ENCODE measurements around the gene MBNL1. TPM values are rescaled to one million over a fixed set of nuclear protein-coding genes. Genes with fewer than 3 reads are reported as not detected.
"Not testable (repeated sequence)": the region's sequence is repeated elsewhere in the genome, so short reads cannot be mapped to it uniquely, and the experiment has no call there.

Gene MBNL1
- polyA plus RNA-seq, 3 donors: 17.5 to 80.9 (median 65.6) TPM

- WGBS, 3 donors: 91 to 98% (median 93%) methylated on average over 2 of the region's 2 CpGs
- H3K27ac ChIP-seq (ENCODE audit: low read depth, low read length): not testable (repeated sequence)
Observed at GRCh38 chr3:152397348-152397747, 128.6 kb downstream of the MBNL1 start.

GRCh38 chr3:152398495-152398894, 129.8 kb downstream of the MBNL1 start:
- no peak overlapping the region for H3K27ac ChIP-seq (ENCODE audit: low read depth, low read length)

DNA sequence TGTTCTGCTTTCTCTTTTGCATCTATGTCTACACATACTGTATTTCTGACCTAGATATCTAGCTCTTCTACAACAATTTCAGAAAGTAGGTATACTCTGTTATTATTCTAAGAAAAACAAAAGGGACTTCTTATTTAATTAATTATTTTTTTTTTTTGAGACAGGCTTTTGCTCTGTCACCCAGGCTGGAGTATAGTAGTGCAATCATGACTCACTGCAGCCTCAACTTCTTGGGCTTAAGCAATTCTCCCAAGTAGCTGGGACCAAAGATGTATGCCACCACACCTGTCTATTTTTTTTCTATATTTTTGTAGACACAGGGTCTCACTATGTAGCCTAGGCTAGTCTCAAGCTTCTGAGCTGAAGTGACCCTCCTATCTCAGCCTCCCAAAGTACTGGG, 130.6 kb downstream of the MBNL1 start:
- H3K27ac ChIP-seq (ENCODE audit: low read depth, low read length): no peak overlapping the region

DNA sequence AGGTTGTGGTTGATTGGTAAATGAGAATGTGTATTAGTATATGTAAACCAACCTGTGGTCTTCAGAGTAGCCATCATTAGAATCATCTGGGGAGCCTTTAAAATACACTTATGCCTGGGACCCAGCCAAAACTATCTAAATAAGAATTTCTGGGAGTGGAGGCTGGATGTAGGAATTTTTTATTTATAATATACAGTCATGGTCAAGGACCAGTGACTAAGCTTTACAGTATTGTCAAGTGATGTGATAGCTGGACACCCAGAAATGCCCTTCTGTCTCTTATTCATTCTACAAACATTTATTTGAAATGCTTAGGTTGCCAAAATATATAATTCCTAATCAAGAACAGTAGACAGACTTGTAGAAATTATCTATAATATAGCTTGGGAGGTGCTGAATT, 132.2 kb downstream of the MBNL1 start:
- H3K27ac ChIP-seq (ENCODE audit: low read depth, low read length): no peak overlapping the region

- H3K27ac ChIP-seq (ENCODE audit: low read depth, low read length): no peak overlapping the region
- 55 to 72% (median 56%) methylated on average over 5 of the region's 5 CpGs for WGBS, 3 donors
Observed at GRCh38 chr3:152402695-152403451, 134.1 kb downstream of the MBNL1 start.

DNA sequence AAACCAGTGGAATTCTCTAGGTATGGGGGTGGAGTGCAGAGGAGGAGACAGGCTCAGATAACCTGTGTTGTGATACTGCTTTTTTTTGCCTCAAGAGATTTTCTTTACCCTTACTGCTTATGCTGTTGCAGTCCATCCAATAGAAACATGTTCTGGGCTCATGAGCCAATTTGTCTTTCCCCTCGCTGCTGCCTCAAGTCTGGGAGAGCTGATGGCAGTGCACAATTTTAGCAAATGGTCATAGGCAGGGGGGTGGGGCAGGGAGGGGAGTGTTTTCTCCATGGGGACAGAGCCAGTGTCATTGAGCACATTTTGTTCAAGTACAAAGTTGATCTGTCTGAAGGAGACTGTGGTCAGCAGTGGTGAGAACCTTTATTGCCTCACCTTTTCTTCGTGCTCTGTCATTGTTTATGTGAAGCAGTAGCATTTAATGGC, 134.9 kb downstream of the MBNL1 start:
- WGBS, 3 donors: 43 to 88% (median 57%) methylated on average over 2 of the region's 2 CpGs
- H3K27ac ChIP-seq (ENCODE audit: low read depth, low read length): peak overlapping the region; percentile 1

DNA sequence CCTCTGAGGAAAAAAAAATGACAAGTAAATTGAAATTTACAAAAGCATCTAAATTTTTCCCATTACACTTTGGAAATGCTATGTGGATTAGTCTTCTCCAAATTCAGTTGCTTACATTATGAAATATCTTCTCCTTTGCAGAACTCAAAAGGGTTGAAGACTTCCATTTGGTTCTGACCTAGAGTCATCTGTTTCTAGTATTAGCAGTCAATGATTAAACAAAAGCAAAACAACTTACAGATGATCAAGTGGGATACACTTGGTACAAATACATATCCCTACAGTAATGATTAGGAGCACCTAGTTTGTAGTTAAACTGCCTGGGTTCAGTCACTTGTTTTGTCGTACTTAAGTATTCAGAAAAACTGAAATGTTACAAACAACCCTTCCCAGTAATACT, 136.2 kb downstream of the MBNL1 start:
- no peak overlapping the region for H3K27ac ChIP-seq (ENCODE audit: low read depth, low read length)
- WGBS, 3 donors: 76 to 93% (median 89%) methylated on average over 1 of the region's 1 CpG

DNA sequence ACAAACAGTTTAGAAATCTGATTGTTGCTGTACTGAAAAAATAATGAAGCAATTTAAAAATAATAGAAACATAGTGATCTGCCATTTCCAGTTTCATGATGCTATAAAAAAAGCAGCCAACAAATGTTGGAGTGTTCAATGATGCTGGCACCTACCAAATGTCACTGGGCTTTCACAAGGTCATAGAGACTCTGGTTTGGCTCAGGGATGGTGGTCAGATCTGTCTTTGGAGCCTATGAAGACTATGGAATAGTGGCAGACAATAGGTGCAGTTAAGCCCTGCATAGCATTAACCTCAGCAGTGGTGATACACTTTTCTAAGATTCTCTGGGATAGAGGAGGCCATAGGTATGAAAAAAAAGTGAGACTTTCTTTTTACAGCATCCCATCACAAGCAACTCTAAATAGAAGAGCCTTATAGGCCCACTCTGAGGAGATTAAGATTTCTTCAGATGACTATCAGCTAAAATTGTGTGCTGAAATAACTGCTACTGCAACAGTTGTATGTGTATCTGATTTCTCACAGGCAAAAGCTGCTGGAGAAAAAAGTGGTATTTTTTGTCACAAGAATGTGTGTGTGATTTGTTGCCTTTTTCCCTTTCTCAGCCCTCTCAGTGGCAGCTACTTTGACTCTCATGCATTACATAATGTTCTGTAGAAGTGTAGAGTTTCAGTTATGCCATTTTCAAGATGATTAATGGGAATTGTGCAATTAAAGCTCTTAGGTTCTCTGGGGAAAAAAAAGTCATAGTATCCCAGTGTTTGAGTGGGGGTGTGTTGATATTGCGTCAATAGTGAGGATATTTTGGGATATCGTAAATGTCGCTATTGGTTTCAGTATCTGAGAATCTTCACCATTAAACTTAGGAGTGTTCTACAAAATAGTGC, 137.4 kb downstream of the MBNL1 start:
- no peak overlapping the region for H3K27ac ChIP-seq (ENCODE audit: low read depth, low read length)
- 41 to 66% (median 43%) methylated on average over 3 of the region's 3 CpGs for WGBS, 3 donors

- H3K27ac ChIP-seq (ENCODE audit: low read depth, low read length): no peak overlapping the region
- WGBS, 3 donors: 89 to 93% (median 91%) methylated on average over 2 of the region's 2 CpGs
Observed at GRCh38 chr3:152413240-152413639, 144.5 kb downstream of the MBNL1 start.

DNA sequence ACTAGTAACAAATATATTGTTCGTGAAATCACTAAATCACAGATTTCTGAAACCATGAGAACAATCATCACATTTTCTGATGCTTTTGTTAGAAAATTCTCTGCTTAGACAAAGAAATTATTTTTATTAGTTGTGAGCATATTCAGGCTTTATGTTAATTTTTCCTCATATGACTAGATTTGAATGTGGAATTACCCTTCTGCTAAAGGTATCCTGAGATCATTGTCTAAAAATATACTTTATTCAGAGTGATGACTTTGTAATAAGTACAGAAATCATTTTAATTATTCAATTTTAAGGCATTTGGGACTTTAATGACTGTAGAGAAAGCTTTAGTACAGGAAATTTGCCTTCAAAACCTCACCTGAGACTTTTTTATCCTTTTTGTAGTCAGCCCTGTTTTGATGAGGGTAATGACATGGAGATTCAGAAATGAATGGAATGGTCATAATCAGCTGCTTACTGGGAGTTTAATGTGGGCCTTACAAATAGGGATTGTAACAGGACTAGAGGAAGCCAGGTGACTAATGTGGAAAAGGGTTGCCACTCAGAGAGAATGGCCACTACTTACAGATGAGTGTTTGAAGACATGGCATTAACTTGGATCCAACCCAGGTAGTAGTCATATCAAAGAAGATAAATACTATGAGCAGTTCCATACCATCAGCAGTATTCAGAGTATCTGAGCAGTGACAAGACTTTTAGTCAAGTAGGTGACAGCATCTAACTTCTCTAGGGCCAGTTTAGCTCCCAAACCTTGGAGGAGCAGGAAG, 148.3 kb downstream of the MBNL1 start:
- WGBS, 3 donors: 95 to 100% (median 98%) methylated on average over 1 of the region's 1 CpG
- H3K27ac ChIP-seq (ENCODE audit: low read depth, low read length): no peak overlapping the region

- no peak overlapping the region for H3K27ac ChIP-seq (ENCODE audit: low read depth, low read length)
- WGBS, 3 donors: 91 to 98% (median 97%) methylated on average over 7 of the region's 7 CpGs
Observed at GRCh38 chr3:152419748-152420147, 151.0 kb downstream of the MBNL1 start.

DNA sequence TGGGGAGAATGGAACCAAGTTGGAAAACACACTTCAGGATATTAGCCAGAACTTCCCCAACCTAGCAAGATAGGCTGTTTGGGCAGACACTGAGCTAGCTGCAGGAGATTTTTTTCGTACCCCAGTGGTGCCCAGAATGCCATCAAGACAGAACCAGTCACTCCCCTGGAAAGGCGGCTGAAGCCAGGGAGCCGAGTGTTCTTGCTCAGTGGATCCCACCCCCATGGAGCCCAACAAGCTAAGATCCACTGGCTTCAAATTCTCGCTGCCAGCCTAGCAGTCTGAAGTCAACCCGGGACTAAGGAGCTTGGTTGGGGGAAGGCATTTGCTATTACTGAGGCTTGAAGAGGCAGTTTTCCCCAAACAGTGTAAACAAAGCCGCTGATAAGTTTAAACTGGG, 152.4 kb downstream of the MBNL1 start:
- H3K27ac ChIP-seq (ENCODE audit: low read depth, low read length): no peak overlapping the region
- WGBS, 3 donors: 96 to 98% (median 96%) methylated on average over 6 of the region's 6 CpGs

DNA sequence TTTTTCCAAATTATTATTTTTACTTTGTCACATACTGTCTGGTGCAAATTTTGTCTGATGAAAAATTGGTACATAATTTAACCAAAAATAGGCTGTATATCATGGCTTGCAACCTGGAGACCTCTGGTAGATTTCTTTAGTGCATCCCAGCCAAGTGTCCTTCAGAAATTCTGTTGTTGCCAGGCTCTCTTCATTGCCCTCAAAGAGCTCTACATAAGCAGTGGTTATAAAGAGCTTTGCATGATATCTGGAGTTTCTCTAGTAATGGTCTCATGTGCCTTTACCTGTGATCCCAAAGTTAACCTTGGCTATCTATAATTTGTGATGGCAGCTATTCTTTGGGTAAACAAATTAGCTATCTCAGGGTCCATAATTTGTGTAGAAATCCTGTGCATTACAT, 157.7 kb downstream of the MBNL1 start:
- no peak overlapping the region for H3K27ac ChIP-seq (ENCODE audit: low read depth, low read length)

- 94 to 95% (median 95%) methylated on average over 3 of the region's 3 CpGs for WGBS, 3 donors
- H3K27ac ChIP-seq (ENCODE audit: low read depth, low read length): no peak overlapping the region
Observed at GRCh38 chr3:152428577-152428976, 159.8 kb downstream of the MBNL1 start.

GRCh38 chr3:152430223-152431002, 161.7 kb downstream of the MBNL1 start:
- no peak overlapping the region for H3K27ac ChIP-seq (ENCODE audit: low read depth, low read length)
- 64 to 88% (median 81%) methylated on average over 2 of the region's 2 CpGs for WGBS, 3 donors

DNA sequence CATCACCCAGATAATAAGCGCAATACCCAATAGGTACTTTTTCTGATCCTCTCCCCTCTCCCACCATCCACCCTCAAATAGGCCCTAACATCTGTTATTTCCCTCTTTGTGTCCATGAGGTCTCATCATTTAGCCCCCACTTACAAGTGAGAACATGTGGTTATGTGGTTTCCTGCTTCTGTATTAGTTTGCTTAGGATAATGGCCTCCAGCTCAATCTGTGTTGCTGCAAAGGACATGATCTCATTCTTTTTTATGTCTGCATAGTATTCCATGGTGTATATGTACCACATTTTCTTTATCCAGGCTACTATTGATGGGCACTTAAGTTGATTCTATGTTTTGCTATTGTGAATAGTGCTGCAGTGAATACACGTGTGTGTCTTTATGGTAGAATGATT, 165.4 kb downstream of the MBNL1 start:
- H3K27ac ChIP-seq (ENCODE audit: low read depth, low read length): no peak overlapping the region
- WGBS, 3 donors: 91 to 99% (median 97%) methylated on average over 2 of the region's 2 CpGs

DNA sequence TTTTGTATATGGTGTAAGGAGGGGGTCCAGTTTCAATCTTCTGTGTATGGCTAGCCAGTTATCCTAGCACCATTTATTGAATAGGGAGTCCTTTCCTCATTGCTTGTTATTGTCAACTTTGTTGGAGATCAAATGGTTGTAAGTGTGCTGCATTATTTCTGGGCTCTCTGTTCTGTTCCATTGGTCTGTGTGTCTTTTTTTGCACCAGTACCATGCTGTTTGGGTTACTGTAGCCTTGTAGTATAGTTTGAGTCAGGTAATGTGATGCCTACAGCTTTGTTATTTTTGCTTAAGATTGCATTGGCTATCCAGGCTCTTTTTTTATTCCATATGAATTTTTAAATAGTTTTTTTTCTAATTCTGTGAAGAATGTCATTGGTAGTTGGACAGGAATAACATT, 166.5 kb downstream of the MBNL1 start:
- not testable (repeated sequence) for H3K27ac ChIP-seq (ENCODE audit: low read depth, low read length)

- WGBS, 3 donors: 52 to 57% (median 53%) methylated on average over 7 of the region's 7 CpGs
- H3K27ac ChIP-seq (ENCODE audit: low read depth, low read length): no peak overlapping the region
Observed at GRCh38 chr3:152436707-152437590, 168.2 kb downstream of the MBNL1 start.

All from adipose tissue (tissue), 3 donors.